ENCODE measurements around the gene TNFRSF8. TPM values are rescaled to one million over a fixed set of nuclear protein-coding genes. Genes with fewer than 3 reads are reported as not detected.

TNFRSF8 gene
- total RNA-seq = 0.22 TPM
- polyA plus RNA-seq (ENCODE audit: insufficient read depth in 1 of 8, insufficient read length in 8 of 8, low replicate concordance in 1 of 8) = under 1 TPM; 0.07 to 0.31 (median 0.21) TPM
- long read RNA-seq, donor 1 = 0 reads
- long read RNA-seq, donor 2 = 0 reads
- long read RNA-seq, donor 3 = 0 reads
- long read RNA-seq, donor 4 = 0 reads
- long read RNA-seq, donor 5 = 0 reads
- long read RNA-seq, donor 6 = 0 reads
- long read RNA-seq, donor 7 = 0 reads
- long read RNA-seq, donor 8 = 0 reads
- long read RNA-seq, donor 9, partial matches to known transcripts = 9 of 9 reads
- long read RNA-seq, donor 9, other reads (novel, unspliced or antisense) = 0 of 9 reads
- long read RNA-seq, donor 10 = 0 reads
- long read RNA-seq, donor 11 = 0 reads

DNA sequence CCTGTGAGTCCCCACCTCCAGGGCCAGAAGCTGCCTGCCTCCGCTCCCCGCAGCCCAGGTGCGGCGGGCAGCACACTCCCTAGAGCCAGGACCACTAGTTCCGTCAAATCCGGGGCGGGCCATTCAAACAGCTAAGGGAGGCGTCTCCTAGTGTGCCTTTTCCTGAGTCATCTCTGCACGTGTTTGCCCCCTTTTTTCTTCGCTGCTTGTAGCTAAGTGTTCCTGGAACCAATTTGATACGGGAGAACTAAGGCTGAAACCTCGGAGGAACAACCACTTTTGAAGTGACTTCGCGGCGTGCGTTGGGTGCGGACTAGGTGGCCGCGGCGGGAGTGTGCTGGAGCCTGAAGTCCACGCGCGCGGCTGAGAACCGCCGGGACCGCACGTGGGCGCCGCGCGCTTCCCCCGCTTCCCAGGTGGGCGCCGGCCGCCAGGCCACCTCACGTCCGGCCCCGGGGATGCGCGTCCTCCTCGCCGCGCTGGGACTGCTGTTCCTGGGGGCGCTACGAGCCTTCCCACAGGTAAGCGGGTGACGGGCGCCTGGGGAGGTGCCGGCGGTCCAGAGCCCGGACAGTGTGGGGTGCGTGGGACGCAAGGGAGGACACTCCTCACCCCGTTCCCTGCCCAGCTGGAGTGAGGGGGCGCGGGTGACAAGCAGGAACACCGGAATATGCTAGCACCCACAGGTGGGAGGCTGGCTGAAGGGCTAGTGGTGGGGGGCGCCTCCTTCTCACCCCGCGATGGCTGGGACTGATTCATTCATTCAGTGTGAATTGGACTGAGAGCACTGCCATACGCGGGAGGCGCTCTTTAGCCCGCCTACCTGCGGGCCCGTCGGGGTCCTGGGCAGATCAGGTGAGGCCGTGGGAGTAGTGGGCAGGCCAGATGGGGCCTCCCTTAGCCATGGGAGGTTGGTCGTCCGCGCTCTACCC is at the start of gene TNFRSF8:
Gene TNFRSF8, plus strand, starts transcription at position 163 of the 932 bp plus-strand sequence. Its CDS starts 296 bp downstream, at position 459.
- no peaks in the 10 kb centered on the region for H3K9me3 ChIP-seq (replicated peaks; ENCODE audit: control insufficient read depth, low read depth, low read length)
- no peaks in the 10 kb centered on the region for H3K36me3 ChIP-seq (ENCODE audit: control insufficient read depth, insufficient read depth, low read length)
- DNase-seq = no peak
- no peak within 1 kb of the TSS for H3K27ac ChIP-seq (ENCODE audit: low read length)
- H3K4me3 ChIP-seq (ENCODE audit: low read length) = no peak within 1 kb of the TSS
- peaks cover 56% of the 10 kb centered on the region for H3K27me3 ChIP-seq (ENCODE audit: control insufficient read depth, insufficient read depth, low read length)
- peaks cover 9% of the 10 kb centered on the region for H3K4me1 ChIP-seq (ENCODE audit: control insufficient read depth, insufficient read depth, low read length)
- WGBS (ENCODE audit: insufficient coverage) = 2% methylated on average over 65 of the region's 72 CpGs

DNA sequence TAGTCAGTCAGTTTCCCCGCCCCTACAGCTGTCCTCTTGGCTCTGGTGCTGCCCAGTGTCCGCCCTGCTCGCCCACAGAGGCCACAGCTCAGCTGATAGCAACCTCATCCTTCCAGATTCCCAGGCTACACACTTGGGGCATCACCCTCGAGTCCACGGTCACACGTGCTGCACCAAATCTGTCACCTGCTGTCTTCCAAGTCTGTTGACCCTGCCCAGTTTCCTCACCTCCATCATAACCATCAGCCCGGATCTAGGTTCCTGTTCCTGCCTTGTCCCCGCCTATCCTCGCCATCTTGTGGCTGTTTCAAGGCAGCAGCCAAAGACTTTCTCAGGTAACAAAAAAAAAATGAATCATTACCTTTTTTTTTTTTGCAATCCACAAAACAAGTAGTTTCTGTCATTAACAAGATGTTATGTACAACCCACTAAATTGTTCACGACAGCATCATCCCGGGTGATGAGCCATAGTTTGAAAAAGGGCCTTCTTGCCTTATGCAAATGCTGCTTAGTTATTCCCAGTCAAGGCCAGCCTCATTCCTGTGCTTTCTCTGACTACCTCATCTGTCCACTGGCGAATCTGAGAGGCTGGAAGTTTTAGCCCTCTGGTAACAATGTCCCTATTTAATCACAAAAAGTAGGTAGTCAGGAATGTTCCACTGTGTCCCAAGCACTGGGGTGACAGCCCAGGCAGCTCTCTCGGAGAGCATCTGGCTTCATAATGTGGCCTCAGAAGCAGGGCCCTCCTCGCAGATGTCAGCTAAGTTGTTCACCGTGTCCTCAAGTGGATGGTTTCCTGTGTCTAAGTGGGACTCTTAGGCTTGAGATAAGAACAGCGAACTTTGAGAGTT is 48.7 kb upstream of the TNFRSF8 start:
- H3K27ac ChIP-seq (ENCODE audit: low read length) = no peak overlapping the region
- H3K4me3 ChIP-seq (ENCODE audit: low read length) = no peak overlapping the region
- H3K36me3 ChIP-seq (ENCODE audit: control insufficient read depth, insufficient read depth, low read length) = peaks cover 39% of the 10 kb centered on the region
- peaks cover 9% of the 10 kb centered on the region for H3K4me1 ChIP-seq (ENCODE audit: control insufficient read depth, insufficient read depth, low read length)
- H3K27me3 ChIP-seq (ENCODE audit: control insufficient read depth, insufficient read depth, low read length) = no peaks in the 10 kb centered on the region
- H3K9me3 ChIP-seq (replicated peaks; ENCODE audit: control insufficient read depth, low read depth, low read length) = no peaks in the 10 kb centered on the region
- whole genome bisulfite sequencing (ENCODE audit: insufficient coverage) = 78% methylated on average over 11 of the region's 16 CpGs
- no peak for DNase-seq

DNA sequence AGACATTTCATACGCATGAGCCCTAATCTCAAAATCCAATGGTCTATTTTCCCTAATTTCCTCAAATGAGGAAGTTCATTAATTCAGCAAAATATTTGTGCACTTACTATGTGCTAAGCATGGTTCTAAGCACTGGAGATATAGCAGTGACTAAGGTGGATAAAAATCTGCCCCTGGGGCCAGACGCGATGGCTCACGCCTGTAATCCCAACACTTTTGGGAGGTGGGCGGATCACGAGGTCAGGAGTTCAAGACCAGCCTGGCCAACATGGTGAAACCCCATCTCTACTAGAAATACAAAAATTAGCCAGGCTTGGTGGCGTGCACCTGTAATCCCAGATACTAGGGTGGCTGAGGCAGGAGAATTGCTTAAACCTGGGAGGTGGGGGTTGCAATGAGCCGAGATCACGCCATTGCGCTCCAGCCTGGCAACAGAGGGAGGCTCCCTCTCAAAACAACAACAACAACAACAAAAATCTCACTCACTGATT is 48.1 kb upstream of the TNFRSF8 start:
- Histone ChIP-seq H3K4me3 (ENCODE audit: low read length) (no peak overlapping the region), H3K4me1 (ENCODE audit: control insufficient read depth, insufficient read depth, low read length) (peaks cover 12% of the 10 kb centered on the region), H3K27me3 (ENCODE audit: control insufficient read depth, insufficient read depth, low read length) (no peaks in the 10 kb centered on the region), H3K27ac (ENCODE audit: low read length) (no peak overlapping the region), H3K36me3 (ENCODE audit: control insufficient read depth, insufficient read depth, low read length) (peaks cover 33% of the 10 kb centered on the region), H3K9me3 (replicated peaks; ENCODE audit: control insufficient read depth, low read depth, low read length) (no peaks in the 10 kb centered on the region)
- no CpG with 5 or more reads among the region's 10 CpGs for WGBS (ENCODE audit: insufficient coverage)
- no peak for DNase-seq

DNA sequence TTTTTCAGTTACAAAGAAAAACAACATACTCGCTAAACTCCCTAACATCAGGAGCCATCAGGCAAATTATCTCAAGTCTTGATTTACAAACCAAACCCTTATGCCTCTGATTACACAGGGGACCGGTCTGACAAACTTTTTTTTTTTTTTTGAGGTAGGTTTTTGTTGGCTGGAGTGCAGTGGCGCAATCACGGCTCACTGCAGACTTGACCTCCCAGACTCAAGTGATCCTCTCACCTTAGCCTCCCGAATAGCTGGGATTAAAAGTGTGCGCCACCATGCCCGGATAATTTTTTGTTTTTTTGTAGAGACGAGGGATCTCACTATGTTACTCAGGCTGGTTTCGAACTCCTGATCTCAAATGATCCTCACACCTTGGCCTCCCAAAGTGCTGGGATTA is 47.6 kb upstream of the TNFRSF8 start:
- H3K4me3 ChIP-seq (ENCODE audit: low read length) = no peak overlapping the region
- H3K9me3 ChIP-seq (replicated peaks; ENCODE audit: control insufficient read depth, low read depth, low read length) = no peaks in the 10 kb centered on the region
- no peak overlapping the region for H3K27ac ChIP-seq (ENCODE audit: low read length)
- H3K4me1 ChIP-seq (ENCODE audit: control insufficient read depth, insufficient read depth, low read length) = peaks cover 17% of the 10 kb centered on the region
- H3K36me3 ChIP-seq (ENCODE audit: control insufficient read depth, insufficient read depth, low read length) = peaks cover 28% of the 10 kb centered on the region
- DNase-seq = no peak
- H3K27me3 ChIP-seq (ENCODE audit: control insufficient read depth, insufficient read depth, low read length) = no peaks in the 10 kb centered on the region
- 100% methylated on average over 1 of the region's 9 CpGs for WGBS (ENCODE audit: insufficient coverage)

DNA sequence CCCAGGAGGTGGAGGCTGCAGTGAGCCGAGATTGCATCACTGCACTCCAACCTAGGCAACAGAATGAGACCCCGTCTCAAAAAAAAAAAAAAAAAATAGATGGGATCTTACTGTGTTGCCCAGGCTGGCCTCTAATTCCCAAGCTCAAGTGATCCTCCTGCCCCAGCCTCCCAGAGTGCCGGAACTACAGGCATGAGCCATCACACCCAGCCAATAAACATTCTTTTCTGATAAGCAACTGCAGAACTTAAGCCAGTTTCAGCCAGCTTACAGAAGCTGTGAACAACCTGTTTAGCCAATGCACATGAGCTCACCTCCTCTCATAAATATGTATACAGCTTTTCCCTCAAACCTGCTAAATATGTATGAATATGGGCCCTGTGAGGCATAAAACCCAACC is 46.9 kb upstream of the TNFRSF8 start:
- 100% methylated on average over 1 of the region's 3 CpGs for WGBS (ENCODE audit: insufficient coverage)
- H3K27me3 ChIP-seq (ENCODE audit: control insufficient read depth, insufficient read depth, low read length) = no peaks in the 10 kb centered on the region
- peaks cover 21% of the 10 kb centered on the region for H3K36me3 ChIP-seq (ENCODE audit: control insufficient read depth, insufficient read depth, low read length)
- no peaks in the 10 kb centered on the region for H3K9me3 ChIP-seq (replicated peaks; ENCODE audit: control insufficient read depth, low read depth, low read length)
- no peak overlapping the region for H3K27ac ChIP-seq (ENCODE audit: low read length)
- no peak overlapping the region for H3K4me3 ChIP-seq (ENCODE audit: low read length)
- no peak for DNase-seq
- peaks cover 17% of the 10 kb centered on the region for H3K4me1 ChIP-seq (ENCODE audit: control insufficient read depth, insufficient read depth, low read length)

DNA sequence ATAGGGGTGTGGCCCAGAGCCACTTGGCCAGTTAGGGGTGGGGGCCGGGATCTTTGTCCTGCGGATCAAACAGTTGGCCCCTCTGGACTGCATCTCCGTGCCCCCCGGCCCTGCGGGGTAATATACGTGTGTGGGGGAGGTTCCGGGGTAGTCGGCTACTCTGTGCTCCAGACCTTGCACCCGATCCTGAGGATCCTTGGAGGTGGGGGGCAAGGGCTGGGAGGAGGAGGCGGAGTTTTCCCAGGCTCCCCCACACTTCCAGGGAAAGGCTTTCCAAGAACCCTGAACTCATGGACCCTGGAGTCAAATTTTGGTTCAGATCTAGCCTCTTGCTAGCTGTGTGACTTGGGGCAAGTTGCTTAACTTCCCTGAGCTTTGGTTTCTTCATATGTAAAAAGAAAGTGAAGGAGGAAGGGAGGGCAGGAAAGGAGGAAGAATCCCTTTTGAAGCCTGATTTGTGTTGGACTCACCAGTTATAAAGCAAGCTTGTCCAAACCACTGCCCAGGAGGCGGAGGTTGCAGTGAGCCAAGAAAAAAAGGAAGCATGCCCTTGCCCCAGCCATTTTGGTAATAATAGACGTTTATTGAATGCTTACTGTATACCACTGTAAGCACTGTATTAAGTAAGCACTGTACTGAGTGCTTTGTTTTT is 43.1 kb upstream of the TNFRSF8 start:
- DNase-seq = no peak
- no peaks in the 10 kb centered on the region for H3K9me3 ChIP-seq (replicated peaks; ENCODE audit: control insufficient read depth, low read depth, low read length)
- WGBS (ENCODE audit: insufficient coverage) = 0% methylated on average over 6 of the region's 12 CpGs
- no peaks in the 10 kb centered on the region for H3K27me3 ChIP-seq (ENCODE audit: control insufficient read depth, insufficient read depth, low read length)
- peak overlapping the region; percentile 82 for H3K4me3 ChIP-seq (ENCODE audit: low read length)
- H3K27ac ChIP-seq (ENCODE audit: low read length) = peak overlapping the region; percentile 60
- peaks cover 8% of the 10 kb centered on the region for H3K4me1 ChIP-seq (ENCODE audit: control insufficient read depth, insufficient read depth, low read length)
- H3K36me3 ChIP-seq (ENCODE audit: control insufficient read depth, insufficient read depth, low read length) = peaks cover 16% of the 10 kb centered on the region

DNA sequence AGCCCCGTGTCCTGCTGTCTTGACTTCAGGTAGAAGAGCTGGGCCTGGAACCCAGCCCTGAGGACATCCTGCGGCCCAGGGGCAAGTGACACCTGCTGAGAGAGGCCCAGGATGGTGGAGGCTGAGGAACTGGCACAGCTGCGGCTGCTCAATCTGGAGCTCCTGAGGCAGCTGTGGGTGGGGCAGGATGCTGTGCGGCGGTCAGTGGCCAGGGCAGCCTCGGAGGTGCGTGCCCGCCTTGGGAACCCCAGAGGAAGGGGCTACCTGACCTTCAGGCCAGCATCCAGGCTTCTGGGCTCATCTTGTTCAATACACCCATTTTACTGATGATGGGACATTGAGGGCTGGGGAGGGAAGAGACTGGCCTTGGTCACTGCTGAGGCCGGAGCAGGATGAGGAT is 41.5 kb upstream of the TNFRSF8 start:
- H3K9me3 ChIP-seq (replicated peaks; ENCODE audit: control insufficient read depth, low read depth, low read length) = no peaks in the 10 kb centered on the region
- no peaks in the 10 kb centered on the region for H3K27me3 ChIP-seq (ENCODE audit: control insufficient read depth, insufficient read depth, low read length)
- H3K36me3 ChIP-seq (ENCODE audit: control insufficient read depth, insufficient read depth, low read length) = peaks cover 28% of the 10 kb centered on the region
- H3K27ac ChIP-seq (ENCODE audit: low read length) = no peak overlapping the region
- 96% methylated on average over 7 of the region's 9 CpGs for WGBS (ENCODE audit: insufficient coverage)
- peaks cover 8% of the 10 kb centered on the region for H3K4me1 ChIP-seq (ENCODE audit: control insufficient read depth, insufficient read depth, low read length)
- no peak for DNase-seq
- no peak overlapping the region for H3K4me3 ChIP-seq (ENCODE audit: low read length)

DNA sequence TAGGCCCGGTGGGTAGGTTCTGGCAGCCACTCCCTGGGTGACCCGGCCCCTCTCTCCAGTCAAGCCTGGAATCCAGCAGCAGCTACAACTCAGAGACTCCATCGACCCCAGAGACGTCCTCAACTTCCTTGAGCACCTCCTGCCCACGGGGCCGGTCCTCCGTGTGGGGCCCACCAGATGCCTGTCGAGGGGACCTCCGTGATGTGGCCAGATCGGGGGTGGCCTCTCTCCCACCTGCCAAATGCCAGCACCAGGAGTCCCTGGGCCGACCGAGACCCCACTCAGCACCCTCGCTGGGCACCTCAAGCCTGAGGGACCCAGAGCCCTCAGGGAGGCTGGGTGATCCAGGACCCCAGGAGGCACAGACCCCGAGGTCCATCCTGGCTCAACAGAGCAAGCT is 41.1 kb upstream of the TNFRSF8 start:
- Histone ChIP-seq H3K36me3 (ENCODE audit: control insufficient read depth, insufficient read depth, low read length) (peaks cover 31% of the 10 kb centered on the region), H3K9me3 (replicated peaks; ENCODE audit: control insufficient read depth, low read depth, low read length) (no peaks in the 10 kb centered on the region), H3K4me3 (ENCODE audit: low read length) (no peak overlapping the region), H3K4me1 (ENCODE audit: control insufficient read depth, insufficient read depth, low read length) (peaks cover 8% of the 10 kb centered on the region), H3K27ac (ENCODE audit: low read length) (no peak overlapping the region), H3K27me3 (ENCODE audit: control insufficient read depth, insufficient read depth, low read length) (no peaks in the 10 kb centered on the region)
- DNase-seq = no peak
- 89% methylated on average over 11 of the region's 14 CpGs for WGBS (ENCODE audit: insufficient coverage)

DNA sequence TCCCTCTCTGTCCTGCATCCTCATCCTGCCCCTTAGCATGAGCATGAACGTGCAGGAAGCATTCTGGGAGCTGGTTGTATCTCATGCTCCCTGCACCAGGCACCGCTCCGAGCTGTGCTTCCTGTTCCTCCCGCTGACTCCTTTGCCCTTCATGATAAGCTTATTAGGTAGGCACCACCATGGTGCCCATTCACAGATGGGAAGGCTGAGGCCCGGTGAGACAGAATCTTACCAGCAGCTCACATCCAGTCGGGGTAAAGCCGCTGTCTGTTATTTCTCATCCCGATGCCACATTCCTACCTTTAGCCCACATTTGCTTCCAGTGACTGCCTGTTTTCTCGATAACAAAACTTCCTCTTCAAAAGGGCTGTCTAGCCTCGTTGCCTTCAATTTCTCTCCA is 36.5 kb upstream of the TNFRSF8 start:
- WGBS (ENCODE audit: insufficient coverage) = 90% methylated on average over 8 of the region's 10 CpGs
- no peaks in the 10 kb centered on the region for H3K27me3 ChIP-seq (ENCODE audit: control insufficient read depth, insufficient read depth, low read length)
- H3K4me1 ChIP-seq (ENCODE audit: control insufficient read depth, insufficient read depth, low read length) = no peaks in the 10 kb centered on the region
- peaks cover 65% of the 10 kb centered on the region for H3K36me3 ChIP-seq (ENCODE audit: control insufficient read depth, insufficient read depth, low read length)
- H3K4me3 ChIP-seq (ENCODE audit: low read length) = no peak overlapping the region
- no peaks in the 10 kb centered on the region for H3K9me3 ChIP-seq (replicated peaks; ENCODE audit: control insufficient read depth, low read depth, low read length)
- DNase-seq = no peak
- no peak overlapping the region for H3K27ac ChIP-seq (ENCODE audit: low read length)
